ENCODE data around the gene C4BPB.

Gene C4BPB

GRCh38 chr1:207130252-207131036, 41.8 kb downstream of the C4BPB start:
- no peaks in the 10 kb centered on the region for H3K27me3 Mint-ChIP-seq
- H3K4me3 Mint-ChIP-seq: no peak overlapping the region
- H3K36me3 Mint-ChIP-seq: peaks cover 15% of the 10 kb centered on the region
- H3K27ac Mint-ChIP-seq: no peak overlapping the region
- H3K9me3 Mint-ChIP-seq (ENCODE audit: low read depth): peaks cover 26% of the 10 kb centered on the region
- no peaks in the 10 kb centered on the region for H3K4me1 Mint-ChIP-seq (ENCODE audit: low read depth)

- H3K36me3 Mint-ChIP-seq: peaks cover 14% of the 10 kb centered on the region
- no peaks in the 10 kb centered on the region for H3K27me3 Mint-ChIP-seq
- H3K4me1 Mint-ChIP-seq (ENCODE audit: low read depth): no peaks in the 10 kb centered on the region
- no peak overlapping the region for H3K27ac Mint-ChIP-seq
- H3K4me3 Mint-ChIP-seq: no peak overlapping the region
- peaks cover 26% of the 10 kb centered on the region for H3K9me3 Mint-ChIP-seq (ENCODE audit: low read depth)
Measured at GRCh38 chr1:207131163-207131562, 42.5 kb downstream of the C4BPB start.

GRCh38 chr1:207134581-207134980, 45.9 kb downstream of the C4BPB start:
- H3K27me3 Mint-ChIP-seq: no peaks in the 10 kb centered on the region
- no peak overlapping the region for H3K27ac Mint-ChIP-seq
- peaks cover 7% of the 10 kb centered on the region for H3K36me3 Mint-ChIP-seq

GRCh38 chr1:207139616-207140015, 51.0 kb downstream of the C4BPB start:
- H3K4me3 Mint-ChIP-seq: no peak overlapping the region
- H3K27me3 Mint-ChIP-seq: no peaks in the 10 kb centered on the region
- H3K9me3 Mint-ChIP-seq (ENCODE audit: low read depth): peaks cover 5% of the 10 kb centered on the region
- H3K4me1 Mint-ChIP-seq (ENCODE audit: low read depth): no peaks in the 10 kb centered on the region
- H3K27ac Mint-ChIP-seq: no peak overlapping the region
- H3K36me3 Mint-ChIP-seq: no peaks in the 10 kb centered on the region

More at GRCh38 chr1:207134581-207134980, 45.9 kb downstream of the C4BPB start:
- Mint-ChIP-seq H3K4me1 (ENCODE audit: low read depth) (no peaks in the 10 kb centered on the region), H3K4me3 (no peak overlapping the region), H3K9me3 (ENCODE audit: low read depth) (peaks cover 17% of the 10 kb centered on the region)

- no peak overlapping the region for H3K4me3 Mint-ChIP-seq
- H3K36me3 Mint-ChIP-seq: peaks cover 2% of the 10 kb centered on the region
- H3K27ac Mint-ChIP-seq: no peak overlapping the region
- H3K27me3 Mint-ChIP-seq: peaks cover 2% of the 10 kb centered on the region
- H3K4me1 Mint-ChIP-seq (ENCODE audit: low read depth): no peaks in the 10 kb centered on the region
- H3K9me3 Mint-ChIP-seq (ENCODE audit: low read depth): peaks cover 5% of the 10 kb centered on the region
Measured at GRCh38 chr1:207140536-207140935, 51.9 kb downstream of the C4BPB start.

GRCh38 chr1:207145401-207146058, 56.9 kb downstream of the C4BPB start:
- H3K36me3 Mint-ChIP-seq: peaks cover 6% of the 10 kb centered on the region
- H3K4me3 Mint-ChIP-seq: no peak overlapping the region
- peaks cover 2% of the 10 kb centered on the region for H3K27me3 Mint-ChIP-seq
- no peaks in the 10 kb centered on the region for H3K4me1 Mint-ChIP-seq (ENCODE audit: low read depth)
- H3K9me3 Mint-ChIP-seq (ENCODE audit: low read depth): no peaks in the 10 kb centered on the region
- no peak overlapping the region for H3K27ac Mint-ChIP-seq

Measured in activated naive CD8-positive, alpha-beta T cell (primary cell).